ENCODE results near the gene PRDM13. TPM values are rescaled to one million over a fixed set of nuclear protein-coding genes. Genes with fewer than 3 reads are reported as not detected.
A peak's percentile ranks its signal among the peaks of the same experiment; 100 is the strongest.

The PRDM13 gene
- total RNA-seq, 1 donor from 2014 or later, result not detected

GRCh38 chr6:99613705-99614429 is 7.2 kb downstream of the PRDM13 start:
- Histone ChIP-seq H3F3A (ENCODE audit: low read depth) (peaks cover 19% of the 10 kb centered on the region), H3K9me3 (ENCODE audit: low read depth) (peaks cover 8% of the 10 kb centered on the region), H4K20me1 (ENCODE audit: low read depth) (peaks cover 74% of the 10 kb centered on the region), H3K4me1 (peaks cover 5% of the 10 kb centered on the region), H3K4me3 (peak overlapping the region; percentile 42), H3K27ac (no peak overlapping the region), H3K9ac (no peak overlapping the region), H2AFZ (replicated peaks) (peak overlapping the region; percentile 60), H3K79me2 (ENCODE audit: low read depth) (no peaks in the 10 kb centered on the region), H3K27me3 (peaks cover 100% of the 10 kb centered on the region), H3K36me3 (no peaks in the 10 kb centered on the region), H3K4me2 (peak overlapping the region; percentile 83)
- Mint-ChIP-seq H3K27ac (no peak overlapping the region), H3K27me3 (ENCODE audit: insufficient read depth, low read depth) (peaks cover 87% of the 10 kb centered on the region), H3K4me3 (peak overlapping the region; percentile 79), H3K36me3 (peaks cover 1% of the 10 kb centered on the region), H3K9me3 (peaks cover 9% of the 10 kb centered on the region), H3K4me1 (peaks cover 9% of the 10 kb centered on the region)
- TF ChIP-seq CTCF (IDR thresholded peaks at IDR 0.05), result no peak
- TF ChIP-seq EZH2 (IDR thresholded peaks at IDR 0.05), result peak; percentile 75
- DNase-seq (ENCODE audit: low spot score), result peak; percentile 75

GRCh38 chr6:99614430-99615186 is 8.0 kb downstream of the PRDM13 start:
- H3K4me1 ChIP-seq, result peaks cover 5% of the 10 kb centered on the region
- peak overlapping the region; percentile 42 for H3K4me3 ChIP-seq
- H3K4me1 Mint-ChIP-seq, result peaks cover 9% of the 10 kb centered on the region
- peaks cover 8% of the 10 kb centered on the region for H3K9me3 ChIP-seq (ENCODE audit: low read depth)
- H3K9me3 Mint-ChIP-seq, result peaks cover 9% of the 10 kb centered on the region
- TF ChIP-seq EZH2 (IDR thresholded peaks at IDR 0.05) (peak; percentile 98), EZH2phosphoT487 (IDR thresholded peaks at IDR 0.05) (peak; percentile 96), CTCF (IDR thresholded peaks at IDR 0.05) (peak; percentile 26)
- peak; percentile 76 for DNase-seq (ENCODE audit: low spot score)
- H3K27me3 ChIP-seq, result peaks cover 100% of the 10 kb centered on the region
- peaks cover 19% of the 10 kb centered on the region for H3F3A ChIP-seq (ENCODE audit: low read depth)
- H3K4me3 Mint-ChIP-seq, result peak overlapping the region; percentile 79
- H3K27ac Mint-ChIP-seq, result no peak overlapping the region
- H3K27ac ChIP-seq, result no peak overlapping the region
- peaks cover 86% of the 10 kb centered on the region for H3K27me3 Mint-ChIP-seq (ENCODE audit: insufficient read depth, low read depth)
- no peaks in the 10 kb centered on the region for H3K36me3 ChIP-seq
- H3K36me3 Mint-ChIP-seq, result peaks cover 1% of the 10 kb centered on the region
- H3K4me2 ChIP-seq, result peak overlapping the region; percentile 83
- H3K79me2 ChIP-seq (ENCODE audit: low read depth), result no peaks in the 10 kb centered on the region
- peak overlapping the region; percentile 60 for H2AFZ ChIP-seq (replicated peaks)
- H3K9ac ChIP-seq, result no peak overlapping the region
- peaks cover 67% of the 10 kb centered on the region for H4K20me1 ChIP-seq (ENCODE audit: low read depth)

- H3K4me2 ChIP-seq, result no peak overlapping the region
- no peak overlapping the region for H2AFZ ChIP-seq (replicated peaks)
- TF ChIP-seq EZH2 (IDR thresholded peaks at IDR 0.05) (no peak), EZH2phosphoT487 (IDR thresholded peaks at IDR 0.05) (no peak), CTCF (IDR thresholded peaks at IDR 0.05) (no peak)
- peaks cover 15% of the 10 kb centered on the region for H3F3A ChIP-seq (ENCODE audit: low read depth)
- H3K4me3 ChIP-seq, result no peak overlapping the region
- Mint-ChIP-seq H3K27me3 (ENCODE audit: insufficient read depth, low read depth) (peaks cover 85% of the 10 kb centered on the region), H3K36me3 (peaks cover 1% of the 10 kb centered on the region), H3K27ac (no peak overlapping the region), H3K4me1 (peaks cover 9% of the 10 kb centered on the region), H3K9me3 (peaks cover 9% of the 10 kb centered on the region), H3K4me3 (no peak overlapping the region)
- H3K9me3 ChIP-seq (ENCODE audit: low read depth), result peaks cover 8% of the 10 kb centered on the region
- H3K36me3 ChIP-seq, result no peaks in the 10 kb centered on the region
- H3K9ac ChIP-seq, result no peak overlapping the region
- no peaks in the 10 kb centered on the region for H3K79me2 ChIP-seq (ENCODE audit: low read depth)
- peaks cover 5% of the 10 kb centered on the region for H3K4me1 ChIP-seq
- no peak overlapping the region for H3K27ac ChIP-seq
- peaks cover 100% of the 10 kb centered on the region for H3K27me3 ChIP-seq
- H4K20me1 ChIP-seq (ENCODE audit: low read depth), result peaks cover 50% of the 10 kb centered on the region
- DNase-seq (ENCODE audit: low spot score), result no peak
Measured at GRCh38 chr6:99617131-99617530, 10.5 kb downstream of the PRDM13 start.
